Measurements from ENCODE around the gene NCKAP5.

Gene NCKAP5

DNA sequence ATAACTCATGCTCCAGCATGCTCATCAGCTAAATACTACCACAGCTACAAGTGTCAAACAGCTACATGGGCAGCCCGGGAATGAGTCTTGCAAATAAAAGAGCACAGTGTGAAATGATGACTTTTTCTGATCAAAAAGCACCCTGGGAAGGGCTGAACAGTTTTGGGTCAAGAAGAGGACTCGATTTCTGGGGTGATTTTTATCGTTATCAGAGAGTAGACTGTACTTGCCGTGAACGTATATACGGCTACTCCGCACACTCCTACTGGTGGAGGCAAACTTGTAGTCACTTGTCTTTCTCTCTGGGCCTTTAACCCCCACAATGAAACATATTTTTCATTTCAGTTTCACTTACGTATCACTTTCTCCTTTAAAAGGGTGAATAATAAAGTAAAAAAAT is 54.4 kb downstream of the NCKAP5 start:
- Histone ChIP-seq H3K27ac (replicated peaks) (no peak overlapping the region), H3K4me3 (replicated peaks; ENCODE audit: insufficient read depth, low read length) (no peak overlapping the region), H3K27me3 (ENCODE audit: insufficient read depth, poor library complexity, severe bottlenecking) (no peaks in the 10 kb centered on the region)
- TF ChIP-seq, protein P1, sequence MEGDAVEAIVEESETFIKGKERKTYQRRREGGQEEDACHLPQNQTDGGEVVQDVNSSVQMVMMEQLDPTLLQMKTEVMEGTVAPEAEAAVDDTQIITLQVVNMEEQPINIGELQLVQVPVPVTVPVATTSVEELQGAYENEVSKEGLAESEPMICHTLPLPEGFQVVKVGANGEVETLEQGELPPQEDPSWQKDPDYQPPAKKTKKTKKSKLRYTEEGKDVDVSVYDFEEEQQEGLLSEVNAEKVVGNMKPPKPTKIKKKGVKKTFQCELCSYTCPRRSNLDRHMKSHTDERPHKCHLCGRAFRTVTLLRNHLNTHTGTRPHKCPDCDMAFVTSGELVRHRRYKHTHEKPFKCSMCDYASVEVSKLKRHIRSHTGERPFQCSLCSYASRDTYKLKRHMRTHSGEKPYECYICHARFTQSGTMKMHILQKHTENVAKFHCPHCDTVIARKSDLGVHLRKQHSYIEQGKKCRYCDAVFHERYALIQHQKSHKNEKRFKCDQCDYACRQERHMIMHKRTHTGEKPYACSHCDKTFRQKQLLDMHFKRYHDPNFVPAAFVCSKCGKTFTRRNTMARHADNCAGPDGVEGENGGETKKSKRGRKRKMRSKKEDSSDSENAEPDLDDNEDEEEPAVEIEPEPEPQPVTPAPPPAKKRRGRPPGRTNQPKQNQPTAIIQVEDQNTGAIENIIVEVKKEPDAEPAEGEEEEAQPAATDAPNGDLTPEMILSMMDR (IDR thresholded peaks at IDR 0.05; ENCODE audit: insufficient read depth, low read length), result no peak
- TF ChIP-seq SPI1 (IDR thresholded peaks at IDR 0.05; ENCODE audit: borderline replicate concordance, low read depth) (no peak), REST (IDR thresholded peaks at IDR 0.05; ENCODE audit: insufficient replicate concordance, low read depth) (no peak), GABPA (IDR thresholded peaks at IDR 0.05; ENCODE audit: low read depth) (no peak), POLR2AphosphoS5 (IDR thresholded peaks at IDR 0.05; ENCODE audit: low read depth) (no peak)
- no peak for DNase-seq (ENCODE audit: low read depth in 1 of 2, low spot score in 1 of 2)

- no peaks in the 10 kb centered on the region for H3K27me3 ChIP-seq (ENCODE audit: insufficient read depth, poor library complexity, severe bottlenecking)
- H3K27ac ChIP-seq (replicated peaks), result no peak overlapping the region
- no peak for DNase-seq (ENCODE audit: low read depth in 1 of 2, low spot score in 1 of 2)
- TF ChIP-seq REST (IDR thresholded peaks at IDR 0.05; ENCODE audit: insufficient replicate concordance, low read depth) (no peak), SPI1 (IDR thresholded peaks at IDR 0.05; ENCODE audit: borderline replicate concordance, low read depth) (no peak), POLR2AphosphoS5 (IDR thresholded peaks at IDR 0.05; ENCODE audit: low read depth) (no peak), GABPA (IDR thresholded peaks at IDR 0.05; ENCODE audit: low read depth) (no peak)
- TF ChIP-seq, protein P1 (IDR thresholded peaks at IDR 0.05; ENCODE audit: insufficient read depth, low read length), result no peak
- H3K4me3 ChIP-seq (replicated peaks; ENCODE audit: insufficient read depth, low read length), result no peak overlapping the region
Observed at GRCh38 chr2:133512121-133512520, 56.1 kb downstream of the NCKAP5 start.

GRCh38 chr2:133511679-133512078 is 56.6 kb downstream of the NCKAP5 start:
- DNase-seq (ENCODE audit: low read depth in 1 of 2, low spot score in 1 of 2), result no peak
- Histone ChIP-seq H3K27ac (replicated peaks) (no peak overlapping the region), H3K4me3 (replicated peaks; ENCODE audit: insufficient read depth, low read length) (no peak overlapping the region), H3K27me3 (ENCODE audit: insufficient read depth, poor library complexity, severe bottlenecking) (no peaks in the 10 kb centered on the region)
- TF ChIP-seq, protein P1 (IDR thresholded peaks at IDR 0.05; ENCODE audit: insufficient read depth, low read length), result no peak
- TF ChIP-seq GABPA (IDR thresholded peaks at IDR 0.05; ENCODE audit: low read depth) (no peak), REST (IDR thresholded peaks at IDR 0.05; ENCODE audit: insufficient replicate concordance, low read depth) (no peak), POLR2AphosphoS5 (IDR thresholded peaks at IDR 0.05; ENCODE audit: low read depth) (no peak), SPI1 (IDR thresholded peaks at IDR 0.05; ENCODE audit: borderline replicate concordance, low read depth) (no peak)

Measured in HL-60 (cell line).